Left ventricle myocardium inferior (tissue), 1 donor: ENCODE data around the gene MFSD6. TPM values are rescaled to one million over a fixed set of nuclear protein-coding genes. Genes with fewer than 3 reads are reported as not detected.
"Not testable (repeated sequence)": the region's sequence is repeated elsewhere in the genome, so short reads cannot be mapped to it uniquely, and the experiment has no call there.

ENCODE experiments used
- DNase-seq: peaks from one replicate; pipeline ENCODE4 v3.0.0-alpha.2; 2020
- H3K27ac ChIP-seq: fragments of 200-600 bp; replicated peaks from 2 replicates; pipeline ENCODE4 v1.8.0; 2021
- H3K27me3 ChIP-seq: fragments of 200-600 bp; 2 replicates; pipeline ENCODE4 v1.8.0; 2021; ENCODE audit warnings: low read depth
- H3K36me3 ChIP-seq: fragments of 200-600 bp; 2 replicates; pipeline ENCODE4 v1.8.0; 2021
- H3K4me1 ChIP-seq: fragments of 200-600 bp; 2 replicates; pipeline ENCODE4 v1.8.0; 2021
- H3K4me3 ChIP-seq: fragments of 200-600 bp; 2 replicates; pipeline ENCODE4 v1.8.0; 2021; ENCODE audit warnings: mild to moderate bottlenecking, moderate library complexity
- H3K9me3 ChIP-seq: fragments of 200-600 bp; replicated peaks from 2 replicates; pipeline ENCODE4 v1.8.0; 2021
- CTCF ChIP-seq: fragments of 200-600 bp; IDR thresholded peaks from 2 replicates; pipeline ENCODE4 v1.8.0; 2021; ENCODE audit warnings: antibody characterized with exemption, mild to moderate bottlenecking, borderline replicate concordance
- intact Hi-C: fragments of 100-400 bp; cut with micrococcal nuclease; formaldehyde crosslinking; loops from one replicate; pipeline ENCODE4 v1.11.0; 2022
- total RNA-seq: library from RNA; stranded (reverse); fragmentation: NEBNext Ultra II Directional; extraction: Animal tissue kit (Norgen Biotek cat#: 25700); gene quantifications from one replicate; pipeline ENCODE4 v1.2.1, GENCODE V29; 2021
- donor health status: DM: no; HTN: yes; CAD: no; lungs with severe emphysema.

MFSD6 gene
- total RNA-seq, 1 donor from 2014 or later: 21.4 TPM

GRCh38 chr2:190425883-190426658 lies 17.9 kb downstream of the MFSD6 start:
- no peaks in the 10 kb centered on the region for H3K27me3 ChIP-seq
- no peak for DNase-seq
- H3K36me3 ChIP-seq: no peaks in the 10 kb centered on the region
- no peak overlapping the region for H3K4me3 ChIP-seq
- no peak overlapping the region for H3K27ac ChIP-seq
- H3K9me3 ChIP-seq: no peaks in the 10 kb centered on the region
- H3K4me1 ChIP-seq: peaks cover 13% of the 10 kb centered on the region
- intact Hi-C loops: no loop called here
- no peak for TF ChIP-seq CTCF

DNA sequence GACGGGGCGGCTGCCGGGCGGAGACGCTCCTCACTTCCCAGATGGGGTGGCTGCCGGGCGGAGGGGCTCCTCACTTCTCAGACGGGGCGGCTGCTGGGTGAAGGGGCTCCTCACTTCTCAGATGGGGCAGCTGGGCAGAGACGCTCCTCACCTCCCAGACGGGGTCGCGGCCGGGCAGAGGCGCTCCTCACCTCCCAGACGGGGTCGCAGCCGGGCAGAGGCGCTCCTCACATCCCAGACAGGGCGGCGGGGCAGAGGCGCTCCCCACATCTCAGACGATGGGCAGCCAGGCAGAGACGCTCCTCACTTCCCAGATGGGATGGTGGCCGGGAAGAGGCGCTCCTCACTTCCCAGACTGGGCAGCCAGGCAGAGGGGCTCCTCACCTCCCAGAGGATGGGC lies 22.7 kb downstream of the MFSD6 start:
- intact Hi-C loops: not testable (repeated sequence)
- H3K4me1 ChIP-seq: peaks cover 14% of the 10 kb centered on the region

GRCh38 chr2:190431907-190432306 lies 23.8 kb downstream of the MFSD6 start:
- H3K4me3 ChIP-seq: no peak overlapping the region
- peaks cover 10% of the 10 kb centered on the region for H3K36me3 ChIP-seq
- peak overlapping the region; percentile 18 for H3K27ac ChIP-seq
- H3K4me1 ChIP-seq: peaks cover 14% of the 10 kb centered on the region
- intact Hi-C loops: no loop called here
- no peaks in the 10 kb centered on the region for H3K9me3 ChIP-seq
- H3K27me3 ChIP-seq: no peaks in the 10 kb centered on the region
- DNase-seq: no peak
- no peak for TF ChIP-seq CTCF

More for the DNA sequence above, 22.7 kb downstream of the MFSD6 start:
- not testable (repeated sequence) for H3K27ac ChIP-seq, H3K9me3 ChIP-seq, H3K36me3 ChIP-seq, H3K27me3 ChIP-seq, H3K4me3 ChIP-seq, DNase-seq

- intact Hi-C loops: no loop called here
- Histone ChIP-seq H3K27ac (peak overlapping the region; percentile 18), H3K9me3 (no peaks in the 10 kb centered on the region), H3K4me1 (peaks cover 18% of the 10 kb centered on the region), H3K36me3 (peaks cover 18% of the 10 kb centered on the region), H3K27me3 (no peaks in the 10 kb centered on the region), H3K4me3 (no peak overlapping the region)
- no peak for TF ChIP-seq CTCF
- no peak for DNase-seq
Measured at GRCh38 chr2:190432567-190433231, 24.5 kb downstream of the MFSD6 start.

GRCh38 chr2:190435031-190435670 lies 27.0 kb downstream of the MFSD6 start:
- Histone ChIP-seq H3K4me1 (peaks cover 19% of the 10 kb centered on the region), H3K9me3 (no peaks in the 10 kb centered on the region), H3K36me3 (peaks cover 24% of the 10 kb centered on the region), H3K27ac (no peak overlapping the region), H3K27me3 (no peaks in the 10 kb centered on the region), H3K4me3 (no peak overlapping the region)
- TF ChIP-seq CTCF: no peak
- intact Hi-C loops: no loop called here
- no peak for DNase-seq
